ENCODE measurements around the gene CDC27.
"Not testable (repeated sequence)": the region's sequence is repeated elsewhere in the genome, so short reads cannot be mapped to it uniquely, and the experiment has no call there.

CDC27 gene

DNA sequence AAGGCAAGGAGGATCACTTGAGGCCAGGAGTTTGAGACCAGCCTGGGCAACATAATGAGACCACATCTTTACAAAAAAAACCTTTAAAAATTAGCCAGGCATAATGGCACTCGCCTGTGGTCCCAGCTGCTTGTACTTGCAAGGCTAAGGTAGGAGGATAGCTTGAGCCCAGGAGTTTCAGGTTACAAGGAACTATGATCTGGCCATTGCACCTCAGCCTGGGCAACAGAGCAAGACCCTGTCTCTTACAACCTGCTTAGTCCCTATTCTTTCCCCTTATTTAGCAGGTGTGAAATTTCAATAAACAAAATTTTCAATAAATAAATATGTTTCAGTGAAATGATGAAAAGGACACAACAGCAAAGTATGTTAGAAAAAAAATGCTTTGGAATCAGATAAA lies 114.7 kb downstream of the CDC27 start:
- not testable (repeated sequence) for DNase-seq (ENCODE audit: low read depth in 3 of 3, low spot score in 1 of 3)

DNA sequence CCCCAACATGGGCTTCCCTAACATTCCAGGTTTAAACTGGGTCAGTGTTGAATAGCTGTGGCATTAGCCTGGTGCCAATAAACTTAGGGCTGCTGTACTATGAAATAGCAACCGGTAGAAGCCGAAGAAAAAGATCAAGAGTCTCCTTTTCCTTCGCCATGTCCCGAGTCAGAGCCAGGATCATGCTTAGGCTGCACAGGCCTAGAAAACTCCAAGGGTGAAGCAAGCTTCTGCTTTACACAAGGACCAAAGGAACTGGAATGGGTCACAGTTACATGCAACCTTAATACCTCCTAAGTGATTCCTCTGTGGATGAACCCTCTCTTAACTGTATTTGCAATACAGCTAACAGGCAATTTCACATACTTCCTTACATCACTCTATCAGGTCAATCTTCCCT lies 115.5 kb downstream of the CDC27 start:
- not testable (repeated sequence) for DNase-seq (ENCODE audit: low read depth in 3 of 3, low spot score in 1 of 3)

DNA sequence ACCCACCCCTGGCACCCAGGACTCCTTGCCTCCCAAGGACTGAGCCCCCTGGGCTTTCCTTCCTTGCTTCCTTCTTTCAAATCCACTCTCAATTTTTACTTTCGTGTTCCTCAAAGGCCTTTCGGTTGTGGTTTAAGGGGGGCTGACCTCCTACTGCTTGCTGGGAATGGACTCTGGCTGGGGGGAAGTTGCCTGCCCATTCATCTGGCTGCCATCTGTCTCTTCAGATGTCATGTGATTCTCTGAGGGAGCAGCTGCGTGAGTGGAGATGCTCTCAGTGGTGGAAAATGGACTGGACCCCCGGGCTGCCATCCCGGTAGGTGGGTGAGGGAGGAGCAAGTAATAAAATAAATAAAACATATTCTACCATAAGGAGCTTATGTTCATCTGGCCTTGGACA lies 116.2 kb downstream of the CDC27 start:
- DNase-seq (ENCODE audit: low read depth in 3 of 3, low spot score in 1 of 3) = no peak

DNA sequence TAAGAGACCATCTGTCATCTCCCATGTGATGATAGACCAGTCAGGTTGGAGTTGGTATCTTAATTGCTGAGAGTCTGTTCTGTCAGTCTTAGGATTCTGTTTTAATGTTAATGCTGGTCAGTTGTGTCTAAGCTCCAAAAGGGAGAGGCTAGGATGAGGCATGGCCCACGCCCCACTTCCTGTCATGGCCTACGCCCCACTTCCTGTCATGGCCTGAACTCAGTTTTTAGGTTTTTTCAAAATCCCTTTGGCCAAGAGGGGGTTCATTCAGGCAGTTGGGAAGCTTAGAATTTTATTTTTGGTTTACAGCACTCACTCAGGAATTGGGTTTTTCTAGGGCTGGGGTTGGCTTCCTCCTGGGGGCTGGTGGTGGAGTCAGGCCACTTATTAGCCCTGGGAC lies 117.9 kb downstream of the CDC27 start:
- DNase-seq (ENCODE audit: low read depth in 3 of 3, low spot score in 1 of 3) = not testable (repeated sequence)

DNA sequence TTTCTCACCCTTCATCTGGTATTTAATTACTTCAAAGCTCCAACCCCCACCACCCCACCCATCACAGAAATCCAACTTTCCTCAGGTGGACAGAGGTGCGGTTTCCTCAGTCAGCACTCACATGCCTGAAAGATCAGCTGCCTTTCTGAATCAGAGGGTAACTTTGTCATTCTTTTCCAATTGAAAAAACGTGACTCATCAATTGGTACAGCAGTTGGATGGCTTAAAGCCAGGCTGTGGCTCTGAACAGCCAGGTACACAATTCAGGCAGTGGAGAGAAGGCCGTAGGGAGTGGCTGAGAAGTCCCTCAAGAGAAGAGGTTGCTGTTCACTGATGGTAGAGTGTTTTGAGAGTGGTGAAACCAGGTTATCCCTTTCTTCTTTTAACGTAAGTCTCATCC lies 118.8 kb downstream of the CDC27 start:
- not testable (repeated sequence) for DNase-seq (ENCODE audit: low read depth in 3 of 3, low spot score in 1 of 3)
